Left lobe of liver (tissue), 2 donors: ENCODE measurements around the gene SLC22A23. TPM values are rescaled to one million over a fixed set of nuclear protein-coding genes. Genes with fewer than 3 reads are reported as not detected.
A peak's percentile ranks its signal among the peaks of the same experiment; 100 is the strongest.

Experiments used
- ATAC-seq: fragments of 200-7000 bp; cut with Tn5 transposase; one replicate; pipeline ENCODE4 v1.9.1; 2020; ENCODE audit warnings: mild to moderate bottlenecking, moderate library complexity
- DNase-seq: peaks from one replicate; pipeline ENCODE4 v3.0.0-alpha.2; 2020; ENCODE audit warnings: low spot score
- total RNA-seq: library from RNA; stranded (reverse); gene quantifications from one replicate; pipeline ENCODE4 v1.2.1, GENCODE V29; 2021
- donor health status: DM: no; HTN: no; CAD: no; lungs with moderate emphysema.
- donor health status: DM: no; HTN: yes; CAD: no.

Gene SLC22A23
- total RNA-seq, 1 donor from 2014 or later, result 16.9 TPM

- ATAC-seq (no peak), DNase-seq (no peak)
These were observed 221.4 kb downstream of the SLC22A23 start for GRCh38 chr6:3235486-3235885.

- no peak for ATAC-seq
- no peak for DNase-seq
These were observed 222.9 kb downstream of the SLC22A23 start for GRCh38 chr6:3233904-3234303.

DNA sequence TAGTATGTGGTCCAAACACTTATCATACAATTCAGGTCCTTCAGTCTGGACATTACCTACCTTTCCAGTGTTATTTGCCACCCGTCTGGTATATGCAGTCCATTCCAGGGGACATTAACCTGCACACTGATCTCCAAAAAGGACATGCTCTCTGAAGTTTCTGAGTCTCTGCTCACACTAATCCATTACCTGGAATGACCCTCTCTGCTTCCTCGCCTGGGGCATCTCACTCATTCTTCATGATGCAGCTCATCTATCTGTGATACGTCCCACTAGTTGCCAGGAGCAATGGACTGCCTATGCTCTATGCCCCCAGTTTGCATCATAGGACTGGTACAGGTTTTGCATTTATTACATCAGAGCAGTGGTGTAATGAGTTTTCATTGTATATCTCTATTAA is 223.5 kb downstream of the SLC22A23 start:
- ATAC-seq (no peak), DNase-seq (no peak)

DNA sequence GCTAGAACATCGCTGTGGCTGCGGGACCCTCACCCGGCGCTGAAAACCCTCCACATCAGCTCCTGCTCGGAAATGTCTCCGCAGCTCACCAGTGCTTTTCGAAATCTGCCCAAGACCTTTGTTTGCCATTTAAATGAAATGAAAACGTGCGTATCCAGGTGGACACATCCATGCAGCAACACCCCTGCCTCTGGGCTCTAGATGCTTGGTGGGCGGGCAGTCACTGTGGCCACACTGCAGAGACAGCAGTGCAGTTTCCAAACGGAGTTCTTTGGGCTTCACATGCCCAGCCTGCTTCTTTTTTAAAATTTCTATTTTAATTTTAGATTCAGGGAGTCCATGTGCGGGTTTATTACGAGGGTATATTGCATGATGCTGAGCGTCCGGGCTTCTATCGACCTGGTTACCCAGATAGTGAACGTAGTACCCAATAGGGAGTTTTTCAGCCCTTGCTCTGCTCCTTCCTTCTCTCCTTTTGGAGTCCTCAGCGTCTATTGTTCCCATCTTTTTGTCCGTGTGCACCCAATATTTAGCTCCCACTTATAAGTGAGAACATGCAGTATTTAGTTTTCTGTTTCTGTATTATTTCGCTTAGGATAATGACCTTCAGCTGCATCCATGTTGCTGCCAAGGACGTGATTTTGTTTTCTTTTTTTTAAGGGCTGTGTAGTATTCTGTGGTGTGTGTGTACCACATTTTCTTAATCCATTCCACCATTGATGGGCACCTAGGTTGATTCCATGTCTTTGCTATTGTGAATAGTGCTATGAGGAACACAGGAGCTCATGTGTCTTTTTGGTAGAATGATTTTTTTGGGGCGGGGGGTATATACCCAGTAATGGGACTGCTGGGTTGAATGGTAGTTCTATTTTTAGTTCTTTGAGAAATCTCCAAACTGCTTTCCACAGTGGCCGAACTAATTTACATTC is 224.6 kb downstream of the SLC22A23 start:
- DNase-seq (no peak), ATAC-seq (peak; percentile 3)

- peak; percentile 96 for ATAC-seq
- peak; percentile 84 for DNase-seq
These were observed 225.4 kb downstream of the SLC22A23 start for GRCh38 chr6:3231247-3232016.

DNA sequence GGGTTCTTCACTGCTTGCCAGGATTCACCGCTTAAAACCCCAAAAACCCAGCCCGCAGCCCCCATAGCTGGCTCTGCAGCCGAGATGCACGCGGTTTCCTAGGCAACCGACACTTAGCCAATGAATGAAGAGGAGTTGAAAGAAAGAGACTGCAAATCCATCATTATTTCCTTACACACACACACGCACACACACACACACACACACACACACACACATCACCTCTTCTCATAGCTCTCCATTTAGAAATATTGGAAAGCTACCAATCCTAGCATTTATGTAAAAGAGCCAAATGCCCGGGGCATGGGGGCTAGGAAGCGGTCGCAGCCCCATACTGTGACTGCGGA is 226.0 kb downstream of the SLC22A23 start:
- DNase-seq (no peak), ATAC-seq (peak; percentile 20)

GRCh38 chr6:3230256-3230882 is 226.5 kb downstream of the SLC22A23 start:
- no peak for DNase-seq
- no peak for ATAC-seq

GRCh38 chr6:3229566-3230178 is 227.2 kb downstream of the SLC22A23 start:
- no peak for ATAC-seq

GRCh38 chr6:3228771-3229565 is 227.9 kb downstream of the SLC22A23 start:
- DNase-seq, result no peak
- no peak for ATAC-seq

More at GRCh38 chr6:3229566-3230178, 227.2 kb downstream of the SLC22A23 start:
- no peak for DNase-seq

- ATAC-seq, result no peak
- DNase-seq, result no peak
These were observed 228.7 kb downstream of the SLC22A23 start for GRCh38 chr6:3228046-3228671.

- no peak for DNase-seq
- no peak for ATAC-seq
These were observed 229.3 kb downstream of the SLC22A23 start, which contains the start of gene TUBB2B for GRCh38 chr6:3227363-3228045. Gene TUBB2B, minus strand, starts transcription at chr6:3227653. Its CDS starts 110 bp downstream, at chr6:3227543.

DNA sequence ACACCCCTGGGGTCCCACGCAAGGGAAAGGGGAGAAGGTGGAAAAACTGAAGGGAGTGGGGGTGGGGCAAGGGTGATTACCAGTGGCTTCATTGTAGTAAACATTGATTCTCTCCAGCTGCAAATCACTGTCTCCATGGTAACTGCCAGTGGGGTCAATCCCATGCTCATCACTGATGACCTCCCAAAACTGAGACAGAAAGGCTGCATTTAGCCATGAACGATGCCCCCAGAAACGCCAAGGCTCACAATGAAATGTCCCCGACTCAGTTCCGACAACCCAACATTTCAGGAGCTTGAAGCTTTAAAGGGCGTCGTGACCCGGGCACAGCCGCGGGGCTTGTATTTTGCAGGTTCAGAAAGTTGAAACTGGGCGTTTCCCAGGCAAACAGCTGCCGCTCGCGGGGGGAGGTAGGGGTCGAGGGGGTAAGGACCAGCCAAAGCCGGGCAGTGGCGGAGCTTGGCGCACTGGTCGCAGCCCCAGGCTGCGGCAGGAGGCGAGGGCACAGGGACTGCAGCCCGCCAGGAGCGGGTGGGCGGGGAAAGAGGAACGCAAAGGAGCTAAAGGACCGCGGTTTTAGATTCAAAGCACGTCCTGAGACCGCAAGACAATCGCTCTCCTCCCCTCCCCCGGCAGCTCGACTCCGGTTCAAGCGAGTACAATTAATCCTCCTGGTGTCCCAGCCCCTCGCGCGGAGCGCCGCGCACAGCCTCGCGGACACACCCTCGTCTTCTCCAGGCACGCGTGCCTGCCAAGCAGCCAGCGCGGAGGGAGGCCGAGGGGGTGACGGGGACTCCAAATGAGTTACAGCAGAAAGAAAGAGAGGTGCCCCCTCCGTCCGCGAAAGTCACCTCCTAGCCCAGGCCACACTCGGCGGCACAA is 230.1 kb downstream of the SLC22A23 start:
- ATAC-seq (no peak), DNase-seq (no peak)

DNA sequence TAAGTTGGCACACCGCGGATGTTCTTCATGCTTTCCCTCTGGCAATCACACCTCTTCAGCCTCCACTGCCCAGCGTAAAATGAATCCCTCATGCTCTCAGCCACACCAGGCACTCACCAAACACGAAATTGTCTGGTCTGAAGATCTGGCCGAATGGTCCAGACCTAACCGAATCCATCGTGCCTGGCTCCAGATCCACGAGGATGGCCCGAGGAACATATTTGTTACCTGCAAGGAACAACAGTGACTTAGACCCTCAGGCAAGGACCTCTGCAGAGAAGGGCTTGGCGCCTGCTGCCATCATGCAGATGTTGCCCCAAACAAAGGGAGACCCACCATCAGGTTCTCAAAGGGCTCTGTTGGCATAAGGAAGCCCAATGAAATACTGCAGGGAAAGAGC is 230.8 kb downstream of the SLC22A23 start:
- no peak for ATAC-seq
- no peak for DNase-seq

DNA sequence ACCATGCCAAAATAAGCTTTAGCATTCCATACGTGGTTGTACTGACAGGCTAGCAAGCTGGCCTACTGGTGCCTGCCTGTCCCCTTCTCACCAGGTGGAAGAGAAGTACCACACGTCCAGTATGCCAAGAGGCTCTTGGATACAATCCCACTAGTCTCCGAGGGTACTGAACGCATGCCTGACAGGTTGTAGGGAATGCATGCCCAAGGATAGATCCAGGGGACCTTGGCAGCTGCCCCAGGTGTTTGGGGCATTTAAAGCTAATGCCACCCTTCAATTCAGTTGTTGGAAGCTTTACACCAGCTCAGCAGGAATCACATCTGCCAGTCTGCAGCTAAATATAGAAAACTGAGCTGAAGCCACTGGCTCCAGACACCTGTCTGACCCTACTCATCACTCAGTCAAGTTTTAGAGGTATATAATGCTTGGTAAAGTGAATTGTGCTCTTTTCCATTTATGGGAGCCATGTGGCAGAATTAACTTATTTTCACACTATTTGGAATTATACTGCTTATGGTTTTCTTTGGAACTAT is 234.3 kb downstream of the SLC22A23 start:
- ATAC-seq (no peak), DNase-seq (no peak)

GRCh38 chr6:3221578-3221977 is 235.3 kb downstream of the SLC22A23 start:
- ATAC-seq, result no peak
- DNase-seq, result no peak

- DNase-seq (no peak), ATAC-seq (no peak)
These were observed 236.5 kb downstream of the SLC22A23 start for GRCh38 chr6:3220366-3220765.
